ENCODE data around the gene HTR4.
"Not testable (repeated sequence)": the region's sequence is repeated elsewhere in the genome, so short reads cannot be mapped to it uniquely, and the experiment has no call there.

The HTR4 gene

GRCh38 chr5:148653836-148654781 lies at the start of gene HTR4:
Gene HTR4, minus strand, starts transcription at chr5:148654527. Its CDS starts 17,513 bp downstream, at chr5:148637014.
- DNase-seq (ENCODE audit: low read depth in 1 of 2, low spot score in 1 of 2) = no peak

- DNase-seq (ENCODE audit: low read depth in 1 of 2, low spot score in 1 of 2) = no peak
Observed at GRCh38 chr5:148702019-148702596, 47.8 kb upstream of the HTR4 start.

DNA sequence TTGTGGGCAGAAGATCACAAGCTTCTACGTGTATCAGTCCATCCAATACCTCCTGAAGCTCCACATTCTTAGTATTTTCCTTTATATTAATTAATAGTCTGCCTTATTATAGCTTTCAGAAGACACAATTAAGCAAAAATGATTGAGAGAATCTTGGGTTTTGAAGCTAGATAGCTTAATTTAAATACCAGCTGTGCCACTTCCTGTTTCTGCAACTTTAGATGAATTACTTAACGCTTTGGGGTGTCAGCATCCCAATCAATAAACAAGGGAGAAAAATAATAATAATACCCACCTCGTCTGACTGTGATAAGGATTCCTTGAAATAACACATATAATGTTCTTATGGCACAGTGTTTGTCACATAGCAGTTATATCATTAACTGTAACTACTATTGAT lies 44.7 kb upstream of the HTR4 start:
- DNase-seq (ENCODE audit: low read depth in 1 of 2, low spot score in 1 of 2) = no peak

DNA sequence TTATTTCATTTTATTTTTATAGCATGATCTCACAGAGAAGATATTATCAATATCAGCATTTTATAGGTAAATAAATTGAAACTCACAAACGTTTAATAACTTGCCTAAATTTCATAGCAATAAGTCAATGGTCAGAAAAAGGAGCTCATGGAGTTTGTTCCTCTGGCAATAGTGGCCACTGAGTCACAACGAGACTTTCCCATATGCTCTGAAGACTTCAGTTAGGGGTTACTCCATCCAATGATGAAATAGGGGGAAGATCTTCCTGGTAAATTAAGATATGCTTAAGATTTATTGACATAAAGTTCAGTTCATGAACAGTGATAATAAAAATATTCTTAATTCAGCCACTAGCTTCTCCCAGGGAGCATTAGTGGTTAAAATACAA lies 43.5 kb upstream of the HTR4 start:
- DNase-seq (ENCODE audit: low read depth in 1 of 2, low spot score in 1 of 2) = no peak

DNA sequence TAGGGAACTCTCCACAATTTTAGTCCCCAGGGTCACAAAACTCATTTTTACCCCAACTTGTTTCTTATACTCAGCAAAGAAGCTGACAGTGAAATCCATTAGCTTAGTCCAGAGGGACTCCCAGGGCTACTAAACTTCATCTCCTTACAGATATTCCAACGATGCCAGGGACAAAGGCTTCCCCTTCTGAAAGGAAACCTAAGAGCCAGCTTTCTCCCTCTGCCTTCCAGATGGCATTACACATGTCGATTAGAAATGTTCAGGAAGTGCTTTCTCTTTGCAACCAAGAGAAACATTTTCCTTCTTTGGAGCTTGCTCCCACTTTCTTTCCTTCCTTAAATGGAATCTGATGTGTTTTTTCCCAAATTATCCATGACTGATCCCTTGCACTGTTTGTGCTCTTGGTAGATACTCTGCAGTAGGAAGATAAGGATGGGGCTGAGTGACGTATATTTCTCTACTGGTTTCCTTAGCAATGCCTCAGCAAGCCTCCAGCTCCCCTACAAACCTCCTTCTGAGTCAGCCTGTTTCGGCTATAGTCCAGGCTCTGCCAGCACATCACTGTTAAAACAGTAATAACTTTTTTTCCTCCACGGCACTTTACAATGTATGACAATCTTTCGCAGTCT lies 43.0 kb upstream of the HTR4 start:
- DNase-seq (ENCODE audit: low read depth in 1 of 2, low spot score in 1 of 2) = no peak

DNA sequence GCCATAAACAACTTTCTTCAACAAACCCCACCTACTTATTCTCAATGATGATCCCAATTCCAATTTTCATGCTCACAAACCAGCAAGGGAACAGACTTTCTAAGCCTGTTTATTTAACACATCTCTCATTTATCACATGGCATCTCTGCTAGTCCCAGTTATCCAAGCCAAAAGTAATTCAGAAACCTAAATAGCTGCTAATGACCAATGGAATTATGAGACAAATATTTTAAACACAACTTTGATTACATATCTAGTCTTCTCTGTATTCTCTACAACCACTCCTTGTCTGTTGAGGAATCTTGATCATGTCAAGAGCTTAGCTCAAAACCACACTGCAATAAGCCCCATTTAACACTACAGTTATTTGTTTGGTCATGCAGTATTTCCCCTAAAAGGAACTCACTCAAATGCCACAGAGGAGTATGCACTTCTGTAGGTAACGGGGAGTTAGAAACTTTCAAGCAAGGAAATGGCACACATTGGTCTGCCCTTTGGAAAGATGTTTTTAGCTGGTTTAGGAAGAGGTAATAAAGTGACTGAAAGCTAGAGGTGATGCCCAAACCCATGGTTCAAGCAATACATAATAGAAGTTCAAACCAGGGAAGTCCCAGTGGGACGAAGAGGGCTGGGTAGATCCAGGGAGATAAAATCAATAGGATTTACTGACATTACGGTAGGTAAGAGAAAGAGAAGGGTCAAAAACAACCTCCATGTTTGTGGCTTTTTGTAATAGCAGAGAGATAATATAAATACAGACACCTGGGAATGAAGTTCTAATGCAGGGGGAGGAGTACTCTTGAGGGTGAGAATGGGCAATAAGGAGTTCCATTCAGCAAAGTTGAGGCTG lies 42.1 kb upstream of the HTR4 start:
- no peak for DNase-seq (ENCODE audit: low read depth in 1 of 2, low spot score in 1 of 2)

- DNase-seq (ENCODE audit: low read depth in 1 of 2, low spot score in 1 of 2) = no peak
Observed at GRCh38 chr5:148690945-148691344, 36.6 kb upstream of the HTR4 start.

- no peak for DNase-seq (ENCODE audit: low read depth in 1 of 2, low spot score in 1 of 2)
Observed at GRCh38 chr5:148688787-148689186, 34.5 kb upstream of the HTR4 start.

- DNase-seq (ENCODE audit: low read depth in 1 of 2, low spot score in 1 of 2) = no peak
Observed at GRCh38 chr5:148687871-148688270, 33.5 kb upstream of the HTR4 start.

DNA sequence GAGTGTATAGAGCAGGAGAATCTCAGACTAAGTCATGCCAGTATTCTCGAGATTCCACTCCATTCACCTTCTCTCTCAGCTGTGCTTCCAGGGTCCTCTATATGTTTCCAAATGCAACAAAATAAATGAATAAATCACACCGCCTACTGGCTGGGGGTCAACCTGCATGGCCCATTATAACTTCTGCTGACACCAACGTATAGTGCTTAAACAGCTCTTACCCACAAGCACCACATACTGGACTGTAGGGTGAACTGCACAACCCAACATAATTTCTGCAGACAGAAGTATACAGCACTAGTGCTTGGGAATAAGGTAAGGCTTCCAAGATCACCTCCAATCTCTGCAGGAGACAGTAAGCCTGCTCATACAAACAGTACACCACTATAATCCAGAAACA lies 33.1 kb upstream of the HTR4 start:
- DNase-seq (ENCODE audit: low read depth in 1 of 2, low spot score in 1 of 2) = no peak

GRCh38 chr5:148686660-148687059 lies 32.3 kb upstream of the HTR4 start:
- no peak for DNase-seq (ENCODE audit: low read depth in 1 of 2, low spot score in 1 of 2)

- DNase-seq (ENCODE audit: low read depth in 1 of 2, low spot score in 1 of 2) = no peak
Observed at GRCh38 chr5:148685520-148686134, 31.3 kb upstream of the HTR4 start.

DNA sequence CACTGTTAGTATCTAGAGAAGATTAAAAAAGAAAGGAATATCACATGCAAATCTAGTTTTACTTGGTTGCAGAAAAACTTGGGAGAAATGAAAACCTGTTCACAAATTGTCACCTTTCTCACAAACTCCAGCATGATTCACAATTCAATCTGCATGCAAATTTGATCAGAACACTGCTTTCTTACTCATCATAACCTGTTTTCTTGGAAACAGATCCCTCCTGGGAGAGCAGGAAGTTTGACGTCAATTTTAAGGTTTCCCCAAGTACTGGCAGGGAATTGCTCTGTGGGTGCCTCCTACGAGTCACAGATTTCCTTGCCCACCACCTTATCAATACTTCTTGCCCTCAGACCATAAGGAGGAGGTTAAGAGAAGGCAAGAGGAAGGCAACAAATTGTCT lies 30.2 kb upstream of the HTR4 start:
- DNase-seq (ENCODE audit: low read depth in 1 of 2, low spot score in 1 of 2) = no peak

- DNase-seq (ENCODE audit: low read depth in 1 of 2, low spot score in 1 of 2) = no peak
Observed at GRCh38 chr5:148683651-148684050, 29.3 kb upstream of the HTR4 start.

- no peak for DNase-seq (ENCODE audit: low read depth in 1 of 2, low spot score in 1 of 2)
Observed at GRCh38 chr5:148682058-148683026, 28.0 kb upstream of the HTR4 start.

DNA sequence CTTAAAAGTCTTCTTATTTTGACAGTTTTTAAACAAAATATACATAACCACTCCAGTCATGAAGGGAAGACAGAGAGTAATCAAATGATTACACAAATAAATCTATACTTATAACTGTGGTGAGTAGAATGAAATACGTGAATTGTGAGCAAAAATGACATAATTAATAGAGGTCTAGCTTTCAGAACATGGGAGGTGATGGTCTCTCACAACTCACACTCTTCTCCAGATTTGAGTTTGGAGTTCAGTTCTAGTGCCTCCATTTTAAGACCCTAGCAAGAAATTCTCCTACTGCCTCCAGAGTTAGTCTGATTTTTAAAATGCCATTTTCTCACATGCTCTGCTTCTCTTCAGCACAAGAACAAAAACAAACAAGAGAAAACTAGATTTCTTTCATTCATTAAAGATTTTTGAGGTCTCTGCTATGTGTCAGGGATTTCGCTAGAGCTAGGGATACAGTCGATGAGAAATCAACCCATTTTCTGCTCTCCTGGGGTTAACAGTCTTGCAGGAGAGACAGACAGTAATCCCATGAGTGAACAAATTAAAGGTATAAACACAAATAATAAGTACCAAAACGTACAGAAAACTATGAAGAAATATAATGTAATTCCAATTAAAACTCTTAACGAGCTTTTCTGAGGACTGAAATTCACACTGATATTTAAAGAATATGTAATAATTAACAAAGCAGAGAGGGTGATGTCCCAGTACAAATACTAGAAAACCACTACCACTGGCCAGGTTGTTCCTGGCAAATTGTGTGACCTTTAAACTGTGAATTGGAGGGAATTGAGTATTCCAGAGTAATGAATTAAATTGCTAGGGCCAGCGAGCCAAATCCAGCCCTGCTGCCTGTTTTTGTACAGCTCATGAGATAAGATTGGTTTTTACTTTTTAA lies 27.1 kb upstream of the HTR4 start:
- DNase-seq (ENCODE audit: low read depth in 1 of 2, low spot score in 1 of 2) = no peak

DNA sequence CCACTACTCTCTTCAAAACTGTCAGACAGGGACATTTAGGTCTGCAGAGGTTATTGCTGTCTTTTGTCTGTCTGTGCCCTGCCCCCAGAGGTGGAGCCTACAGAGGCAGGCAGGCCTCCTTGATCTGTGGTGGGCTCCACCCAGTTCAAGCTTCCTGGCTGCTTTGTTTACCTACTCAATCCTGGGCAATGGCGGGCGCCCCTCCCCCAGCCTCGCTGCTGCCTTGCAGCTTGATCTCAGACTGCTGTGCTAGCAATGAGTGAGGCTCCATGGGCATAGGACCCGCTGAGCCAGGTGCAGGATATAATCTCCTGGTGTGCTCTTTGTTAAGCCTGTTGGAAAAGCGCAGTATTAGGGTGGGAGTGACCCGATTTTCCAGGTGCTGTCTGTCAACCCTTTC lies 19.4 kb upstream of the HTR4 start:
- not testable (repeated sequence) for DNase-seq (ENCODE audit: low read depth in 1 of 2, low spot score in 1 of 2)

GRCh38 chr5:148666353-148666752 lies 12.0 kb upstream of the HTR4 start:
- no peak for DNase-seq (ENCODE audit: low read depth in 1 of 2, low spot score in 1 of 2)

DNA sequence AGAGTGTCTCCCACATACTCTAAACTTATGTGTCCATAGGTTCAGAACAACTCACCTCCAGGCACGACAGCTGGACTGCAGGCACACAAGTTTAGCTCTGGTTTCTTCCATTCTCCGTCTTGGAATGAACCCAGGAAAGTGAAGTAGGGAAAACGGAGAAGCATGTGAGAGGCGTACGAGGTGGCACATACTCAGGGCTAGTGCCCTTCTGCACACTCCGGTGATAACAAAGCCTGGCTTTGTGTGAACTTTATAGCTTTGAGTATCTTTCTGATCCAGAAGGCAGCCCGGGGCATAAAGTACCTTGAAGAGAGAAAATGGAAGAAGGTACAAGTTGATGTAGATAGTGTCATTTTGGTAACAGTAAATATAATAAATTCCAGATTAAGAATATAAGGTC lies 11.1 kb upstream of the HTR4 start:
- DNase-seq (ENCODE audit: low read depth in 1 of 2, low spot score in 1 of 2) = no peak
